Muscle layer of duodenum (tissue), 2 donors: Measurements from ENCODE around the gene NSUN2.

Source experiments
- H3K27ac ChIP-seq: one replicate; pipeline ENCODE4 v1.7.0; 2013; ENCODE audit warnings: mild to moderate bottlenecking, low read length
- H3K27me3 ChIP-seq: one replicate; pipeline ENCODE4 v1.7.0; 2013; ENCODE audit warnings: low read depth, mild to moderate bottlenecking, control low read depth, low read length
- H3K36me3 ChIP-seq, 2 donors: one replicate each; pipeline ENCODE4 v1.7.0; 2013; ENCODE audit warnings: low read length in 2 of 2, control low read depth in 1 of 2, mild to moderate bottlenecking in 1 of 2; ENCODE audit not compliant: insufficient read depth in 2 of 2, control insufficient read depth in 1 of 2
- H3K4me1 ChIP-seq, 2 donors: one replicate each; pipeline ENCODE4 v1.7.0; 2013; ENCODE audit warnings: low read length in 2 of 2, mild to moderate bottlenecking in 2 of 2, control low read depth in 1 of 2, moderate library complexity in 1 of 2; ENCODE audit not compliant: insufficient read depth in 2 of 2, control insufficient read depth in 1 of 2
- H3K4me3 ChIP-seq, 2 donors: one replicate each; pipeline ENCODE4 v1.7.0; 2013; ENCODE audit warnings: low read length in 2 of 2, low read depth in 1 of 2, mild to moderate bottlenecking in 1 of 2
- H3K9me3 ChIP-seq, 2 donors: one replicate each; pipeline ENCODE4 v1.7.0; 2013; ENCODE audit warnings: low read length in 2 of 2, control low read depth in 1 of 2, mild to moderate bottlenecking in 1 of 2; ENCODE audit not compliant: control insufficient read depth in 1 of 2
- donor health status: healthy.

NSUN2 gene

GRCh38 chr5:6592601-6593000, 40.2 kb downstream of the NSUN2 start:
- peaks cover 5 to 14% of the 10 kb centered on the region in 2 donors for H3K36me3 ChIP-seq
- no peaks in the 10 kb centered on the region for H3K9me3 ChIP-seq
- H3K27ac ChIP-seq: no peak overlapping the region
- H3K4me1 ChIP-seq: no peaks in the 10 kb centered on the region
- H3K27me3 ChIP-seq: no peaks in the 10 kb centered on the region
- H3K4me3 ChIP-seq: no peak overlapping the region

- no peaks in the 10 kb centered on the region for H3K4me1 ChIP-seq
- H3K27ac ChIP-seq: no peak overlapping the region
- no peaks in the 10 kb centered on the region for H3K9me3 ChIP-seq
Measured at GRCh38 chr5:6591671-6592288, 41.1 kb downstream of the NSUN2 start.

GRCh38 chr5:6590581-6590980, 42.3 kb downstream of the NSUN2 start:
- no peaks in the 10 kb centered on the region for H3K9me3 ChIP-seq
- no peaks in the 10 kb centered on the region for H3K4me1 ChIP-seq
- H3K27me3 ChIP-seq: no peaks in the 10 kb centered on the region
- H3K4me3 ChIP-seq: no peak overlapping the region
- no peaks in the 10 kb centered on the region for H3K36me3 ChIP-seq
- no peak overlapping the region for H3K27ac ChIP-seq

More at GRCh38 chr5:6591671-6592288, 41.1 kb downstream of the NSUN2 start:
- Histone ChIP-seq H3K27me3 (no peaks in the 10 kb centered on the region), H3K36me3 (peaks cover 4 to 10% of the 10 kb centered on the region in 2 donors), H3K4me3 (no peak overlapping the region)

GRCh38 chr5:6587171-6587570, 45.7 kb downstream of the NSUN2 start:
- Histone ChIP-seq H3K9me3 (no peaks in the 10 kb centered on the region), H3K4me1 (peaks cover 0 to 5% of the 10 kb centered on the region in 2 donors), H3K27ac (no peak overlapping the region), H3K4me3 (no peak overlapping the region), H3K36me3 (no peaks in the 10 kb centered on the region), H3K27me3 (peaks cover 5% of the 10 kb centered on the region)

- H3K9me3 ChIP-seq: no peaks in the 10 kb centered on the region
- peaks cover 5% of the 10 kb centered on the region for H3K27me3 ChIP-seq
- no peak overlapping the region for H3K27ac ChIP-seq
- no peaks in the 10 kb centered on the region for H3K36me3 ChIP-seq
- no peak overlapping the region for H3K4me3 ChIP-seq
- peaks cover 0 to 5% of the 10 kb centered on the region in 2 donors for H3K4me1 ChIP-seq
Measured at GRCh38 chr5:6586647-6587042, 46.2 kb downstream of the NSUN2 start.

- Histone ChIP-seq H3K4me3 (no peak overlapping the region), H3K9me3 (no peaks in the 10 kb centered on the region), H3K27me3 (peaks cover 5% of the 10 kb centered on the region), H3K36me3 (no peaks in the 10 kb centered on the region), H3K27ac (no peak overlapping the region), H3K4me1 (peaks cover 0 to 5% of the 10 kb centered on the region in 2 donors)
Measured at GRCh38 chr5:6585939-6586646, 46.8 kb downstream of the NSUN2 start.

GRCh38 chr5:6585168-6585567, 47.7 kb downstream of the NSUN2 start:
- peaks cover 5% of the 10 kb centered on the region for H3K27me3 ChIP-seq
- H3K36me3 ChIP-seq: no peaks in the 10 kb centered on the region
- no peak overlapping the region for H3K27ac ChIP-seq
- no peak overlapping the region for H3K4me3 ChIP-seq
- no peaks in the 10 kb centered on the region for H3K9me3 ChIP-seq
- peaks cover 0 to 5% of the 10 kb centered on the region in 2 donors for H3K4me1 ChIP-seq

- Histone ChIP-seq H3K4me1 (peaks cover 0 to 5% of the 10 kb centered on the region in 2 donors), H3K27ac (no peak overlapping the region), H3K4me3 (no peak overlapping the region), H3K9me3 (no peaks in the 10 kb centered on the region), H3K36me3 (no peaks in the 10 kb centered on the region), H3K27me3 (peaks cover 5% of the 10 kb centered on the region)
Measured at GRCh38 chr5:6584727-6585126, 48.1 kb downstream of the NSUN2 start.

- Histone ChIP-seq H3K4me1 (peaks cover 0 to 5% of the 10 kb centered on the region in 2 donors), H3K27ac (no peak overlapping the region), H3K9me3 (no peaks in the 10 kb centered on the region), H3K36me3 (no peaks in the 10 kb centered on the region), H3K27me3 (peaks cover 5% of the 10 kb centered on the region), H3K4me3 (no peak overlapping the region)
Measured at GRCh38 chr5:6584101-6584645, 48.7 kb downstream of the NSUN2 start.

- H3K4me1 ChIP-seq: peaks cover 0 to 5% of the 10 kb centered on the region in 2 donors
- H3K9me3 ChIP-seq: no peaks in the 10 kb centered on the region
- H3K36me3 ChIP-seq: no peaks in the 10 kb centered on the region
- H3K27ac ChIP-seq: no peak overlapping the region
- peak overlapping the region in 1 of 2 donors; percentile 63 for H3K4me3 ChIP-seq
- H3K27me3 ChIP-seq: peaks cover 5% of the 10 kb centered on the region
Measured at GRCh38 chr5:6583049-6583880, 49.6 kb downstream of the NSUN2 start.

GRCh38 chr5:6582507-6583048, 50.3 kb downstream of the NSUN2 start:
- H3K9me3 ChIP-seq: no peaks in the 10 kb centered on the region
- H3K4me3 ChIP-seq: peak overlapping the region in 1 of 2 donors; percentile 63
- peaks cover 5% of the 10 kb centered on the region for H3K27me3 ChIP-seq
- peaks cover 0 to 5% of the 10 kb centered on the region in 2 donors for H3K4me1 ChIP-seq
- no peak overlapping the region for H3K27ac ChIP-seq
- H3K36me3 ChIP-seq: no peaks in the 10 kb centered on the region
